ENCODE results near the gene HSD17B1. TPM values are rescaled to one million over a fixed set of nuclear protein-coding genes. Genes with fewer than 3 reads are reported as not detected.
A peak's percentile ranks its signal among the peaks of the same experiment; 100 is the strongest.

The HSD17B1 gene
- total and polyA plus RNA-seq, 2 of the 13 experiments (the other 11 are each of a cell fraction or from before 2014, with no cell fraction given): 0.54 to 0.93 TPM

GRCh38 chr17:42535155-42536047 is 17.3 kb upstream of the HSD17B1 start:
- POLR2A ChIA-PET: interaction anchor here (1.0 to 4.2 kb wide), 24 partner anchors 8 to 223 kb away, joined by 3 to 68 read pairs (median 6); partner anchors contain the start of genes CAVIN1, COASY, HSD17B1 and MLX
- no peak for ATAC-seq
- in situ Hi-C loops (cut with HindIII; ENCODE audit: extremely low pct_ligation_motif_present, low pct_unique_long_range_greater_than_20kb): no loop called here
- TF ChIP-seq FOXK2 (IDR thresholded peaks at IDR 0.05): no peak
- TF ChIP-seq ZNF512 (CRISPR knock-in tag; IDR thresholded peaks at IDR 0.05): no peak
- 0 out of 2 replicates have a peak, but pooled peaks have one; percentile 31 for TF ChIP-seq ZNF503 (CRISPR knock-in tag; IDR thresholded peaks at IDR 0.05)
- 0 out of 2 replicates have a peak, but pooled peaks have one; percentile 4 for TF ChIP-seq DMTF1 (CRISPR knock-in tag; IDR thresholded peaks at IDR 0.05)
- peak; percentile 89 for TF ChIP-seq ZNF687 (CRISPR knock-in tag; IDR thresholded peaks at IDR 0.05)
- peak; percentile 50; the same call in 1 of the 2 replicates for TF ChIP-seq TRAFD1 (CRISPR knock-in tag; IDR thresholded peaks at IDR 0.05; ENCODE audit: borderline replicate concordance)
- TF ChIP-seq RAD21 (CRISPR knock-in tag; IDR thresholded peaks at IDR 0.05): 0 out of 2 replicates have a peak, but pooled peaks have one; percentile 9

More at GRCh38 chr17:42535155-42536047, 17.3 kb upstream of the HSD17B1 start:
- intact Hi-C loops (cut with micrococcal nuclease; ENCODE audit: unreplicated experiment): no loop called here
- Histone ChIP-seq H3K36me3 (replicated peaks in 1 of 2; ENCODE audit: control insufficient read depth in 1 of 2, insufficient read depth in 2 of 2, low read length in 2 of 2) (peaks cover 3 to 5% of the 10 kb centered on the region in 2 experiments; a peak in 1 of 5 replicates), H3K27ac (ENCODE audit: extremely low read length, insufficient read depth, low read length) (peak overlapping the region; percentile 79), H3K9ac (ENCODE audit: insufficient read depth, low read depth, low read length) (peak overlapping the region; percentile 83), H3K4me1 (ENCODE audit: insufficient read depth, low read length) (peaks cover 62% of the 10 kb centered on the region), H3K9me3 (ENCODE audit: low read length) (no peaks in the 10 kb centered on the region), H2AFZ (ENCODE audit: low read length) (no peak overlapping the region), H3K4me2 (ENCODE audit: low read depth, low read length) (peak overlapping the region; percentile 99), H3K4me3 (replicated peaks in 1 of 3; ENCODE audit: insufficient read depth in 1 of 3, low read depth in 2 of 3, low read length in 3 of 3) (peak overlapping the region; percentile 40 to 72 (median 54)), H3K79me2 (ENCODE audit: insufficient read depth, low read length) (peaks cover 13% of the 10 kb centered on the region), H3K27me3 (ENCODE audit: control insufficient read depth in 1 of 2, insufficient read depth in 2 of 2, low read length in 2 of 2) (no peaks in the 10 kb centered on the region), H4K20me1 (ENCODE audit: insufficient read depth, low read length) (no peaks in the 10 kb centered on the region)
- FAIRE-seq (no peak), DNase-seq (ENCODE audit: low spot score) (no peak)
- WGBS (ENCODE audit: low lambda C conversion rate): 53% methylated on average over 26 of the region's 26 CpGs
- TSS peak; percentile 96 for BruUV-seq (replicated peaks)
- CTCF ChIA-PET (ENCODE audit: low intra/inter-chr PET ratio, low total read pairs): no interaction called here
